ENCODE data around the gene ABCA5. TPM values are rescaled to one million over a fixed set of nuclear protein-coding genes. Genes with fewer than 3 reads are reported as not detected.
A peak's percentile ranks its signal among the peaks of the same experiment; 100 is the strongest.

The ABCA5 gene
- polyA plus RNA-seq, 1 experiment = 8.1 TPM

DNA sequence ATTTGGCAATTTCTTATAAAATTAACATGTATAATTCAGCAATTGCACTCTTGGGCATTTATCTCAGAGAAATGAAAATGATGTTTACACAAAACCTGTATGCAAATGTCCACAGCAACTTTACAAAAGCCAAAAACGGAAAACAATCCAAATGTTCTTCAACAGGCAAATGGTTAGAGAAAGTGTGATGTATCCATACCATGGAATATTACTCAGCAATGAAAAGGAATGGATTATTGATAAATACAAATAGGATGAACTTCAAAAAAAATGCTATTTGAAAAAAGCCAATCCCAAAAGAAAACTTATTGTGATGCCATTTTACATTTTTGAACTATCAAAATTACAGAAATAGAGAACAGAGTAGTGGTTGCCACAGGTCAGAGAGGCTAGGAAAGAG lies 61.1 kb downstream of the ABCA5 start:
- no peaks in the 10 kb centered on the region for H3K9me3 ChIP-seq (ENCODE audit: control insufficient read depth, insufficient read depth, low read length)

DNA sequence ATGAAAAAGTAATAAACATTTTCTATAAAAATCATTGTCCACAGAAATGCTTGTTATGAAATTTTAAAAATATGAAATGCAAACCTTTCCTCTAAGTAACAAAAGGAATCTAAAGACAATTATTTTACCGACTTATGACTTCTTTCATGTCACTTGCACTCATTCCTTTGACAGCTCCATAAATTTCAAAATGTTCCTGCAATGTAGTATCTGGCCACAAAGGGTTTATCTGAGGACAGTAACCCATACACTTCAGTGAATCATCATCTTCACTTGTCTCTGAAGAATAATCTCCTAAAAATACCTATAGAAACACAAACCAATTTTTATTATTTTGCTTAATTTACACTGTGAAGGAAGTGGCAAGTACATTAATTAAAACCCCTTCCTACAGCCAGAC lies 72.7 kb downstream of the ABCA5 start:
- H3K9me3 ChIP-seq (ENCODE audit: control insufficient read depth, insufficient read depth, low read length) = no peaks in the 10 kb centered on the region
- no peak for DNase-seq (ENCODE audit: low read depth, low spot score)
- H3K4me3 ChIP-seq (ENCODE audit: low read depth, low read length) = no peak overlapping the region
- H3K27me3 ChIP-seq (ENCODE audit: control insufficient read depth, insufficient read depth, low read length) = no peaks in the 10 kb centered on the region
- CTCF ChIA-PET = no interaction called here
- TF ChIP-seq, protein P1, sequence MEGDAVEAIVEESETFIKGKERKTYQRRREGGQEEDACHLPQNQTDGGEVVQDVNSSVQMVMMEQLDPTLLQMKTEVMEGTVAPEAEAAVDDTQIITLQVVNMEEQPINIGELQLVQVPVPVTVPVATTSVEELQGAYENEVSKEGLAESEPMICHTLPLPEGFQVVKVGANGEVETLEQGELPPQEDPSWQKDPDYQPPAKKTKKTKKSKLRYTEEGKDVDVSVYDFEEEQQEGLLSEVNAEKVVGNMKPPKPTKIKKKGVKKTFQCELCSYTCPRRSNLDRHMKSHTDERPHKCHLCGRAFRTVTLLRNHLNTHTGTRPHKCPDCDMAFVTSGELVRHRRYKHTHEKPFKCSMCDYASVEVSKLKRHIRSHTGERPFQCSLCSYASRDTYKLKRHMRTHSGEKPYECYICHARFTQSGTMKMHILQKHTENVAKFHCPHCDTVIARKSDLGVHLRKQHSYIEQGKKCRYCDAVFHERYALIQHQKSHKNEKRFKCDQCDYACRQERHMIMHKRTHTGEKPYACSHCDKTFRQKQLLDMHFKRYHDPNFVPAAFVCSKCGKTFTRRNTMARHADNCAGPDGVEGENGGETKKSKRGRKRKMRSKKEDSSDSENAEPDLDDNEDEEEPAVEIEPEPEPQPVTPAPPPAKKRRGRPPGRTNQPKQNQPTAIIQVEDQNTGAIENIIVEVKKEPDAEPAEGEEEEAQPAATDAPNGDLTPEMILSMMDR (IDR thresholded peaks at IDR 0.05; ENCODE audit: low read depth, low read length) = no peak
- POLR2A ChIA-PET = no interaction called here
- H3K27ac ChIP-seq (ENCODE audit: low read depth, low read length) = no peak overlapping the region

More for the DNA sequence above, 61.1 kb downstream of the ABCA5 start:
- TF ChIP-seq, protein P1 (IDR thresholded peaks at IDR 0.05; ENCODE audit: low read depth, low read length) = no peak
- Histone ChIP-seq H3K27me3 (ENCODE audit: control insufficient read depth, insufficient read depth, low read length) (no peaks in the 10 kb centered on the region), H3K27ac (ENCODE audit: low read depth, low read length) (no peak overlapping the region), H3K4me3 (ENCODE audit: low read depth, low read length) (no peak overlapping the region)
- POLR2A ChIA-PET = no interaction called here
- no peak for DNase-seq (ENCODE audit: low read depth, low spot score)
- CTCF ChIA-PET = no interaction called here

DNA sequence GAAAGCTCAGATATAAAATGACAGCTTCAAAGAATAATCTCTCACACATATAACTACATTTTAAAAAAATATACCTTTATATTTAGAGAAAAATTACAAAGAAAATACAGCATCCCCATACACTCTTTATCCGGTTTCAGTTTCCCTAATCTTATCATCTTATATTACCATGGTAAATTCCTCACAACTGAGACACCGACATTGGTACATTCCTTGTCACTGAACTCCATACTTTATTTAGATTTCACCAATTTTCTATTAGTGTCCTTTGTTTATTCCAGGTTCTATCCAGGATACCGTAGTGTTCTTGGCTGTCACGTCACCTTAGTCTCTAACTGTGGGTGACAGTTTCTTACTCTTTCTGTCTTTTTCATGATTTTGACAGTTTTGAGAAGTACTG lies 76.3 kb downstream of the ABCA5 start:
- Histone ChIP-seq H3K4me3 (ENCODE audit: low read depth, low read length) (no peak overlapping the region), H3K9me3 (ENCODE audit: control insufficient read depth, insufficient read depth, low read length) (no peaks in the 10 kb centered on the region), H3K27ac (ENCODE audit: low read depth, low read length) (no peak overlapping the region), H3K27me3 (ENCODE audit: control insufficient read depth, insufficient read depth, low read length) (no peaks in the 10 kb centered on the region)
- no peak for DNase-seq (ENCODE audit: low read depth, low spot score)
- POLR2A ChIA-PET = no interaction called here
- TF ChIP-seq, protein P1 (IDR thresholded peaks at IDR 0.05; ENCODE audit: low read depth, low read length) = no peak
- CTCF ChIA-PET = interaction anchor here (1.3 to 7.3 kb wide), 3 partner anchors 11 to 478 kb away, joined by 3 to 89 read pairs (median 9); no protein-coding TSS in a partner anchor

DNA sequence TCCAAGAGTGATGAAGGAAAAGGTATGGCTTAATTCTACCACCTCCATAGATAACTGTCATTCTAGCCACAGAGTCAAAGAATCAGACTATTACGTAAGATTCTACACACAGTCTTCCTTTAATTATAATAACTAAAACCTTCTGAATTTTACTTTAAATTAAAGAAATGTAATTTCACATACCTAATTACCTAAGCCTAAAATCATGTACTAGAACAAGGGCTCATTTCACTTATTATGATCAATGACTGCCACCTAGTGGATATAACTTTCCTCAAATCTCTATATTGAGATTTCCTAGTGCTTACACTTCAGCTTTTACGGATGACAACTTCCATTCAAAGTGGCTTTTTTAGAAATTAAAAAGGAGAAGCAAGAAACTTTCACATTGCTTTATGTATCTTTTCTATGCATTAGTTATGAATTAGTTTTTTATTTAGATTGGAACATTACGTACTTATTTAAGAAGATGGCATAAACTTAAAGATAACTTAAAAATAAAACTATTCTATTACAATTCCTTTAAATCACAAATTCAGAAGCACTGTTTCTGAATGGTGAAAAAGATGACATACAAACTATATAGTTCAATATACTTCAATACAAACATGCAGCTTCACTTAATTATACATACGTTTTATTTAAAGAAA lies 80.1 kb downstream of the ABCA5 start:
- DNase-seq (ENCODE audit: low read depth, low spot score) = no peak
- no peaks in the 10 kb centered on the region for H3K27me3 ChIP-seq (ENCODE audit: control insufficient read depth, insufficient read depth, low read length)
- TF ChIP-seq, protein P1 (IDR thresholded peaks at IDR 0.05; ENCODE audit: low read depth, low read length) = peak; percentile 54
- H3K4me3 ChIP-seq (ENCODE audit: low read depth, low read length) = no peak overlapping the region
- CTCF ChIA-PET = interaction anchor here (0.8 to 10.1 kb wide), 13 partner anchors 9 to 1305 kb away, joined by 3 to 115 read pairs (median 3); no protein-coding TSS in a partner anchor
- no peaks in the 10 kb centered on the region for H3K9me3 ChIP-seq (ENCODE audit: control insufficient read depth, insufficient read depth, low read length)
- no peak overlapping the region for H3K27ac ChIP-seq (ENCODE audit: low read depth, low read length)
- POLR2A ChIA-PET = no interaction called here

DNA sequence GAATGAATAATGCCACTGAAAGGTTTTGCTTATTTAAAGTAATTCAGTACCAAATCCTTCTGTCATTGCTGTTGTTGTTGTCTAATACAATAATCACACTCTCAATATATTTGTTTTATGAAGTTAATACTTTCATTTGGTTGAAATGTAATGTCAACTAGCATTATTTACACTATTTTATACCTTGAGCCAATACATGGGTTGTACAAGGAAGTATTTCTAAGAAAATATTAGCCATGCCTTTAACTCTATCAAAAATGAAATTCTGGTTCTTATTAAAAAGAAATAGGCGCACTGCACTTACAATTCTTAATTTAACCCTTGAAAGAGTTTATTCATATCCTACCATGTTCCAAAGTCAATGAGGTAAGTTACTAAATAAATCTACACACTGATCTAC lies 80.7 kb downstream of the ABCA5 start:
- TF ChIP-seq, protein P1 (IDR thresholded peaks at IDR 0.05; ENCODE audit: low read depth, low read length) = no peak
- no peaks in the 10 kb centered on the region for H3K27me3 ChIP-seq (ENCODE audit: control insufficient read depth, insufficient read depth, low read length)
- H3K9me3 ChIP-seq (ENCODE audit: control insufficient read depth, insufficient read depth, low read length) = no peaks in the 10 kb centered on the region
- POLR2A ChIA-PET = no interaction called here
- no peak overlapping the region for H3K4me3 ChIP-seq (ENCODE audit: low read depth, low read length)
- CTCF ChIA-PET = interaction anchor here (1.4 to 10.1 kb wide), 4 partner anchors 451 to 485 kb away, joined by 3 to 115 read pairs (median 48); no protein-coding TSS in a partner anchor
- H3K27ac ChIP-seq (ENCODE audit: low read depth, low read length) = no peak overlapping the region
- no peak for DNase-seq (ENCODE audit: low read depth, low spot score)
